Stimulated activated CD4-positive, alpha-beta T cell treated with anti-CD3 and anti-CD28 coated beads, Interleukin-4, amount 100 ng/mL, for 1 hour (primary cell): ENCODE results near the gene MRPL51.

Source experiments
- DNase-seq: peaks from one replicate; pipeline ENCODE4 v3.0.0-alpha.2; 2020

MRPL51 gene

GRCh38 chr12:6492838-6493496, at the start of gene MRPL51:
MRPL51 (minus strand) TSS chr12:6493262; CDS start chr12:6493136, 126 bp downstream.
- DNase-seq, result peak; percentile 99

GRCh38 chr12:6542209-6543009, 49.3 kb upstream of the MRPL51 start:
- DNase-seq, result no peak

GRCh38 chr12:6541371-6542165, 48.5 kb upstream of the MRPL51 start:
- DNase-seq, result no peak

GRCh38 chr12:6540181-6540877, 47.3 kb upstream of the MRPL51 start:
- peak; percentile 54 for DNase-seq

GRCh38 chr12:6539707-6540134, 46.7 kb upstream of the MRPL51 start:
- DNase-seq, result no peak

- no peak for DNase-seq
Observed at GRCh38 chr12:6539314-6539682, 46.2 kb upstream of the MRPL51 start.

- DNase-seq, result peak; percentile 26
Observed at GRCh38 chr12:6538420-6539313, 45.6 kb upstream of the MRPL51 start.

- DNase-seq, result peak; percentile 83
Observed at GRCh38 chr12:6537580-6538419, 44.7 kb upstream of the MRPL51 start.

- DNase-seq, result no peak
Observed at GRCh38 chr12:6536894-6537579, 44.0 kb upstream of the MRPL51 start.

GRCh38 chr12:6535960-6536847, 43.1 kb upstream of the MRPL51 start:
- DNase-seq, result no peak

GRCh38 chr12:6535697-6535946, 42.6 kb upstream of the MRPL51 start:
- DNase-seq, result no peak

GRCh38 chr12:6534945-6535696, 42.1 kb upstream of the MRPL51 start:
- peak; percentile 77 for DNase-seq

GRCh38 chr12:6534695-6534944, 41.6 kb upstream of the MRPL51 start:
- peak; percentile 81 for DNase-seq

- peak; percentile 87 for DNase-seq
Observed at GRCh38 chr12:6533923-6534694, 41.0 kb upstream of the MRPL51 start, which contains the start of gene GAPDH. GAPDH (plus strand) TSS chr12:6534517; CDS start chr12:6534833, 316 bp downstream.

GRCh38 chr12:6533653-6533922, 40.5 kb upstream of the MRPL51 start:
- no peak for DNase-seq

- DNase-seq, result peak; percentile 28
Observed at GRCh38 chr12:6532927-6533652, 40.0 kb upstream of the MRPL51 start.
